ENCODE data around the gene ABCC5.

DNA sequence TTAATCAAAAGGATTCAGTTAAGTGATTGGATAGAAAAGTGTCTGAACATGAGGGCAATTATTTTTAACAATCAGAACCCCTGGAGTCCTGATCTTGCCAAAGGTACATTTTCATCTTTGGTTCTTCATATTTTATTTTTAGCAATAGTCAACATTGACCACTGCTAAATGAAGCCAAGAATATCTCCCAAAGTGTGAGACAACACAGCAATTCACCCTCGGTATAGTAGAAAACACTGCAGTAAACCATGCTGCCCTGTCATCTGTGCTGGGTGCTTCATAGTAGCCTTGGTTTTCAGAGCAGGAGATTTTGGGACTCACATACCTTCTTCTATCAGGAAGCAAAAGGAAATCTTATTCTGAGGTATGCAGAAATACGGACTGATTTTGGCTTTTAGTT lies 85.8 kb downstream of the ABCC5 start:
- TF ChIP-seq, protein P1, sequence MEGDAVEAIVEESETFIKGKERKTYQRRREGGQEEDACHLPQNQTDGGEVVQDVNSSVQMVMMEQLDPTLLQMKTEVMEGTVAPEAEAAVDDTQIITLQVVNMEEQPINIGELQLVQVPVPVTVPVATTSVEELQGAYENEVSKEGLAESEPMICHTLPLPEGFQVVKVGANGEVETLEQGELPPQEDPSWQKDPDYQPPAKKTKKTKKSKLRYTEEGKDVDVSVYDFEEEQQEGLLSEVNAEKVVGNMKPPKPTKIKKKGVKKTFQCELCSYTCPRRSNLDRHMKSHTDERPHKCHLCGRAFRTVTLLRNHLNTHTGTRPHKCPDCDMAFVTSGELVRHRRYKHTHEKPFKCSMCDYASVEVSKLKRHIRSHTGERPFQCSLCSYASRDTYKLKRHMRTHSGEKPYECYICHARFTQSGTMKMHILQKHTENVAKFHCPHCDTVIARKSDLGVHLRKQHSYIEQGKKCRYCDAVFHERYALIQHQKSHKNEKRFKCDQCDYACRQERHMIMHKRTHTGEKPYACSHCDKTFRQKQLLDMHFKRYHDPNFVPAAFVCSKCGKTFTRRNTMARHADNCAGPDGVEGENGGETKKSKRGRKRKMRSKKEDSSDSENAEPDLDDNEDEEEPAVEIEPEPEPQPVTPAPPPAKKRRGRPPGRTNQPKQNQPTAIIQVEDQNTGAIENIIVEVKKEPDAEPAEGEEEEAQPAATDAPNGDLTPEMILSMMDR (optimal IDR thresholded peaks at IDR 0.05 in 1 of 3, IDR thresholded peaks at IDR 0.05 in 1 of 3, conservative IDR thresholded peaks at IDR 0.05 in 1 of 3; ENCODE audit: extremely low read depth in 1 of 3, insufficient read depth in 2 of 3, low read length in 3 of 3): no peak
- no peak for TF ChIP-seq EZH2 (IDR thresholded peaks at IDR 0.05; ENCODE audit: low read length)

Data from keratinocyte (primary cell).